ENCODE measurements around the gene GRIA1. TPM values are rescaled to one million over a fixed set of nuclear protein-coding genes. Genes with fewer than 3 reads are reported as not detected.

The GRIA1 gene
- total RNA-seq, 1 donor from 2014 or later, result 0.55 TPM

DNA sequence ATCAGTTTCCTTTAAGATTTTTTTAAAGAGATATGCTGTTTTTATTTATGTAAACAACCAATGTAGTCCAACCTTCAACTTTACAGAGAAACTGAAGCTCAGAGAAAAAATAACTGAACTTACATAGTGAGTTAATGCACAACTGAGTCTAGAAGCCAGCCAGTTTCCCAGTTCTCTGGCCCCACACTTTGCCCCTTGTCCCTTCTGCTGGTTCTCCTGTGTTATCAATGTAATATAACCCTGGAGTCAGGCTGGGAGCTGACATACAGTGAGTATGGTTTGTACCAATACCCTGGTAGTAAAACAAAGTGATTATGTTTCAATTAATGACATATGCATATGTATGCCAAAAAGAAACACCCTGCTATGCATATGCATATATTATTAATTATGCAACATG is 32.2 kb upstream of the GRIA1 start:
- no peaks in the 10 kb centered on the region for H3K9me3 Mint-ChIP-seq (ENCODE audit: low read depth)
- no peak for DNase-seq (ENCODE audit: low spot score)
- no peak for TF ChIP-seq CTCF (IDR thresholded peaks at IDR 0.05)

GRCh38 chr5:153459051-153459743 is 31.3 kb upstream of the GRIA1 start:
- H3K36me3 Mint-ChIP-seq (ENCODE audit: low read depth), result no peaks in the 10 kb centered on the region
- no peak for DNase-seq (ENCODE audit: low spot score)
- H3K4me1 Mint-ChIP-seq (ENCODE audit: low read depth), result peaks cover 4% of the 10 kb centered on the region
- no peaks in the 10 kb centered on the region for H3K9me3 Mint-ChIP-seq (ENCODE audit: low read depth)
- no peak for TF ChIP-seq CTCF (IDR thresholded peaks at IDR 0.05)
- H3K27me3 Mint-ChIP-seq (ENCODE audit: low read depth), result peaks cover 29% of the 10 kb centered on the region
- H3K27ac Mint-ChIP-seq (ENCODE audit: unreplicated experiment), result no peak overlapping the region
- H3K4me3 Mint-ChIP-seq (ENCODE audit: unreplicated experiment), result no peak overlapping the region

More for the DNA sequence above, 32.2 kb upstream of the GRIA1 start:
- no peak overlapping the region for H3K4me3 Mint-ChIP-seq (ENCODE audit: unreplicated experiment)
- peaks cover 29% of the 10 kb centered on the region for H3K27me3 Mint-ChIP-seq (ENCODE audit: low read depth)
- H3K27ac Mint-ChIP-seq (ENCODE audit: unreplicated experiment), result no peak overlapping the region
- H3K4me1 Mint-ChIP-seq (ENCODE audit: low read depth), result peaks cover 4% of the 10 kb centered on the region
- no peaks in the 10 kb centered on the region for H3K36me3 Mint-ChIP-seq (ENCODE audit: low read depth)

- no peak for DNase-seq (ENCODE audit: low spot score)
- H3K27me3 Mint-ChIP-seq (ENCODE audit: low read depth), result peaks cover 27% of the 10 kb centered on the region
- TF ChIP-seq CTCF (IDR thresholded peaks at IDR 0.05), result no peak
- H3K9me3 Mint-ChIP-seq (ENCODE audit: low read depth), result no peaks in the 10 kb centered on the region
- H3K36me3 Mint-ChIP-seq (ENCODE audit: low read depth), result no peaks in the 10 kb centered on the region
- H3K4me3 Mint-ChIP-seq (ENCODE audit: unreplicated experiment), result no peak overlapping the region
- H3K27ac Mint-ChIP-seq (ENCODE audit: unreplicated experiment), result no peak overlapping the region
- H3K4me1 Mint-ChIP-seq (ENCODE audit: low read depth), result peaks cover 4% of the 10 kb centered on the region
Observed at GRCh38 chr5:153460421-153460820, 30.0 kb upstream of the GRIA1 start.

- no peaks in the 10 kb centered on the region for H3K9me3 Mint-ChIP-seq (ENCODE audit: low read depth)
Observed at GRCh38 chr5:153461341-153461740, 29.1 kb upstream of the GRIA1 start.

DNA sequence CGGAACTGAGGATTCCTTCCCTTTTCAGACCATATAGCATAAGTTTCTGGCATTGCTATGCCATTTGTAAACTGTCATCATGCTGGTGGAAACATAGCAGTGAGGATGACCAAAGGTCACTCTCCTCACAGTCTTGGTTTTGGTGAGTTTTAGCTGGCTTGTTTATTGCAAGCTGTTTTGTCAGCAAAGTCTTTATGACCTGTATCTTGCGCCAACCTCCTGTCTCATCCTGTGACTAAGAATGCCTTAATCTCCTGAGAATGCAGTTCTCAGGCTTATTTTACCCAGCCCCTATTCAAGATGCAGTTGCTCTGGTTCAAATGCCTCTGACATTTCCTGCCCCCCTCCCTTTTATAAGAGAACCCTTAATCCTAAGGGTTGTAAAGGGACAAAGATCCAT is 26.7 kb upstream of the GRIA1 start:
- Mint-ChIP-seq H3K4me3 (ENCODE audit: unreplicated experiment) (no peak overlapping the region), H3K27ac (ENCODE audit: unreplicated experiment) (no peak overlapping the region), H3K27me3 (ENCODE audit: low read depth) (peaks cover 25% of the 10 kb centered on the region), H3K9me3 (ENCODE audit: low read depth) (no peaks in the 10 kb centered on the region), H3K36me3 (ENCODE audit: low read depth) (no peaks in the 10 kb centered on the region), H3K4me1 (ENCODE audit: low read depth) (peaks cover 4% of the 10 kb centered on the region)
- DNase-seq (ENCODE audit: low spot score), result no peak
- no peak for TF ChIP-seq CTCF (IDR thresholded peaks at IDR 0.05)

More at GRCh38 chr5:153461341-153461740, 29.1 kb upstream of the GRIA1 start:
- H3K4me1 Mint-ChIP-seq (ENCODE audit: low read depth), result peaks cover 4% of the 10 kb centered on the region
- H3K27ac Mint-ChIP-seq (ENCODE audit: unreplicated experiment), result no peak overlapping the region
- no peak for TF ChIP-seq CTCF (IDR thresholded peaks at IDR 0.05)
- no peak for DNase-seq (ENCODE audit: low spot score)
- H3K4me3 Mint-ChIP-seq (ENCODE audit: unreplicated experiment), result no peak overlapping the region
- peaks cover 27% of the 10 kb centered on the region for H3K27me3 Mint-ChIP-seq (ENCODE audit: low read depth)
- no peaks in the 10 kb centered on the region for H3K36me3 Mint-ChIP-seq (ENCODE audit: low read depth)

All from chondrocyte (in vitro differentiated cells).